GM23248 (cell line): ENCODE measurements around the gene ZNF488.

Source experiments
- EZH2 ChIP-seq: fragments of 200-600 bp; sonication (generic); IDR thresholded peaks from 2 replicates; pipeline ENCODE4 v1.6.1; 2018; ENCODE audit warnings: antibody characterized with exemption, mild to moderate bottlenecking; ENCODE audit not compliant: insufficient read depth, poor library complexity, severe bottlenecking
- EZH2phosphoT487 ChIP-seq: fragments of 200-600 bp; sonication (generic); IDR thresholded peaks from 2 replicates; pipeline ENCODE4 v1.6.1; 2018; ENCODE audit warnings: antibody characterized with exemption, moderate library complexity, mild to moderate bottlenecking, low read depth; ENCODE audit not compliant: insufficient read depth

- TF ChIP-seq EZH2phosphoT487 (no peak), EZH2 (no peak)
Observed at GRCh38 chr10:47367646-47368045, 16.4 kb downstream of the ZNF488 start.
